MM.1S (cell line): ENCODE data around the gene YIPF3.

ENCODE experiments used
- DNase-seq: peaks from one replicate; pipeline ENCODE4 v3.0.0-alpha.2; 2015
- H2AFZ ChIP-seq: fragments of 300-600 bp; sonication (generic); 2 replicates; pipeline ENCODE4 v1.6.0; 2016; ENCODE audit warnings: antibody characterized with exemption, low read length
- H3F3A ChIP-seq: fragments of 300-600 bp; sonication (generic); 2 replicates; pipeline ENCODE4 v1.6.1; 2016; ENCODE audit warnings: mild to moderate bottlenecking, antibody characterized with exemption, low read length, moderate library complexity, mixed read lengths; ENCODE audit not compliant: insufficient read depth
- H3K27ac ChIP-seq: fragments of 300-600 bp; sonication (generic); 2 replicates; pipeline ENCODE4 v1.5.1; 2016; ENCODE audit warnings: mild to moderate bottlenecking, low read length
- H3K27me3 ChIP-seq: fragments of 300-600 bp; sonication (generic); replicated peaks from 2 replicates; pipeline ENCODE4 v1.6.0; 2016; ENCODE audit warnings: low read length; ENCODE audit not compliant: insufficient read depth
- H3K36me3 ChIP-seq: fragments of 300-600 bp; sonication (generic); replicated peaks from 2 replicates; pipeline ENCODE4 v1.6.1; 2016; ENCODE audit warnings: mild to moderate bottlenecking, low read length, mixed read lengths; ENCODE audit not compliant: insufficient read depth
- H3K4me1 ChIP-seq: fragments of 300-600 bp; sonication (generic); 2 replicates; pipeline ENCODE4 v1.6.1; 2016; ENCODE audit warnings: low read length, mixed read lengths
- H3K4me2 ChIP-seq: fragments of 300-600 bp; sonication (generic); 2 replicates; pipeline ENCODE4 v1.6.0; 2016; ENCODE audit warnings: low read depth, low read length
- H3K4me3 ChIP-seq: fragments of 300-600 bp; sonication (generic); 2 replicates; pipeline ENCODE4 v1.5.1; 2016; ENCODE audit warnings: low read length, mixed read lengths
- H3K79me2 ChIP-seq: fragments of 300-600 bp; sonication (generic); 2 replicates; pipeline ENCODE4 v1.6.1; 2016; ENCODE audit warnings: mixed run types, low read length, mixed read lengths
- H3K9ac ChIP-seq: fragments of 300-600 bp; sonication (generic); 2 replicates; pipeline ENCODE4 v1.6.1; 2016; ENCODE audit warnings: low read length, mixed read lengths
- H3K9me2 ChIP-seq: fragments of 300-600 bp; sonication (generic); replicated peaks from 2 replicates; pipeline ENCODE4 v1.6.1; 2016; ENCODE audit warnings: mild to moderate bottlenecking, low read length, mixed read lengths; ENCODE audit not compliant: insufficient read depth
- H3K9me3 ChIP-seq: fragments of 300-600 bp; sonication (generic); replicated peaks from 2 replicates; pipeline ENCODE4 v1.6.1; 2016; ENCODE audit warnings: mild to moderate bottlenecking, low read length, mixed read lengths; ENCODE audit not compliant: insufficient read depth
- H4K20me1 ChIP-seq: fragments of 300-600 bp; sonication (generic); 2 replicates; pipeline ENCODE4 v1.6.1; 2016; ENCODE audit warnings: mild to moderate bottlenecking, low read length, moderate library complexity, mixed read lengths; ENCODE audit not compliant: insufficient read depth
- CTCF ChIP-seq: fragments of 300-600 bp; sonication (generic); IDR thresholded peaks from 2 replicates; pipeline ENCODE4 v1.5.1; 2016; ENCODE audit warnings: antibody characterized with exemption, low read length, mixed read lengths
- EZH2 ChIP-seq: fragments of 300-600 bp; sonication (generic); optimal IDR thresholded peaks from 2 replicates; pipeline ENCODE3; 2017; ENCODE audit warnings: low read depth, mild to moderate bottlenecking, antibody characterized with exemption, low read length, mixed read lengths
- EZH2phosphoT487 ChIP-seq: fragments of 300-600 bp; sonication (generic); IDR thresholded peaks from 2 replicates; pipeline ENCODE4 v1.6.1; 2018; ENCODE audit warnings: antibody characterized with exemption, low read length

The YIPF3 gene

GRCh38 chr6:43464337-43464736 lies 52.4 kb downstream of the YIPF3 start:
- TF ChIP-seq EZH2phosphoT487 (no peak), EZH2 (no peak), CTCF (no peak)
- Histone ChIP-seq H3K9me3 (no peaks in the 10 kb centered on the region), H2AFZ (no peak overlapping the region), H3K4me1 (no peaks in the 10 kb centered on the region), H3K79me2 (no peaks in the 10 kb centered on the region), H3K4me3 (no peak overlapping the region), H3K4me2 (no peak overlapping the region), H3K9me2 (no peaks in the 10 kb centered on the region), H3K27ac (no peak overlapping the region), H3F3A (no peaks in the 10 kb centered on the region), H3K27me3 (peaks cover 11% of the 10 kb centered on the region; the same call in 1 of the 2 replicates), H3K9ac (no peak overlapping the region), H3K36me3 (no peaks in the 10 kb centered on the region), H4K20me1 (no peaks in the 10 kb centered on the region)
- no peak for DNase-seq

GRCh38 chr6:43461936-43462335 lies 54.8 kb downstream of the YIPF3 start:
- Histone ChIP-seq H3K4me3 (no peak overlapping the region), H3K36me3 (no peaks in the 10 kb centered on the region), H3K9ac (no peak overlapping the region), H4K20me1 (no peaks in the 10 kb centered on the region), H3K9me3 (no peaks in the 10 kb centered on the region), H3K27ac (no peak overlapping the region), H2AFZ (no peak overlapping the region), H3F3A (no peaks in the 10 kb centered on the region), H3K27me3 (peaks cover 13% of the 10 kb centered on the region), H3K4me1 (no peaks in the 10 kb centered on the region), H3K9me2 (no peaks in the 10 kb centered on the region), H3K79me2 (no peaks in the 10 kb centered on the region), H3K4me2 (no peak overlapping the region)
- no peak for DNase-seq
- TF ChIP-seq EZH2, result no peak
- no peak for TF ChIP-seq EZH2phosphoT487
- no peak for TF ChIP-seq CTCF
